ENCODE data around the gene AADACL4. TPM values are rescaled to one million over a fixed set of nuclear protein-coding genes. Genes with fewer than 3 reads are reported as not detected.

Gene AADACL4
- polyA plus RNA-seq, 1 donor from 2014 or later, result not detected

DNA sequence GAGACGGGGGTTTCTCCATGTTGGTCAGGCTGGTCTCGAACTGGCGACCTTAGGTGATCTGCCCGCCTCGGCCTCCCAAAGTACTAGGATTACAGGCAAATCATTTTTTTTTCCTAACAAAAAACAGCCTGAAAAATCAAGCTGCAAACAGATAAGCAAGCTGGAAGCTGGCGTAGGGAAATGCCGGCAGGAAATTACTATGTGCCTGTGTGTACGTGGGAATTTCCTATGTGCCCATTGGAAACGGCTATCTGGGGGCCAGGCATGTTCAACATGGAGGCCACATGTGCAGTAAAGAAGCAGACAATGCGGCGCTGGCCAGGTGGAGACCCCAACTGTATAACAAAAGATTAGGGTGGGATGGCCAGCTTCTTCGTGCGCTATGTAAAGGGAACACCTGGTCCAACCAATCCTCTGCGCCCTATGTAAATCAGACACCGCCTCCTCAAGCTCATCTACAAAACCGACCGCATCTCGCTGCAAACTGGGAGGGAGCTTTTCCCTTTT is 9.1 kb upstream of the AADACL4 start:
- Histone ChIP-seq H3K79me2 (replicated peaks; ENCODE audit: insufficient read depth, low read length) (no peaks in the 10 kb centered on the region), H3K9me2 (ENCODE audit: insufficient read depth, low read length) (no peaks in the 10 kb centered on the region), H4K20me1 (ENCODE audit: insufficient read depth) (no peaks in the 10 kb centered on the region), H3F3A (ENCODE audit: insufficient read depth, low read length, poor library complexity, severe bottlenecking) (no peaks in the 10 kb centered on the region), H3K27me3 (ENCODE audit: insufficient read depth, low read depth, low read length) (no peaks in the 10 kb centered on the region), H3K36me3 (ENCODE audit: insufficient read depth, low read length) (no peaks in the 10 kb centered on the region), H3K4me2 (ENCODE audit: low read length) (no peak overlapping the region), H3K27ac (ENCODE audit: low read length) (no peak overlapping the region), H3K9me3 (ENCODE audit: low read length) (no peaks in the 10 kb centered on the region), H3K4me3 (ENCODE audit: low read length) (no peak overlapping the region), H2AFZ (ENCODE audit: low read depth, low read length) (no peak overlapping the region), H3K9ac (ENCODE audit: low read length) (no peak overlapping the region)
- TF ChIP-seq MXI1 (conservative IDR thresholded peaks at IDR 0.05; ENCODE audit: poor library complexity, severe bottlenecking) (no peak), TAF1 (IDR thresholded peaks at IDR 0.05; ENCODE audit: low read depth) (no peak), POLR2AphosphoS5 (IDR thresholded peaks at IDR 0.05) (no peak), SMC3 (conservative IDR thresholded peaks at IDR 0.05; ENCODE audit: poor library complexity) (no peak), EP300 (conservative IDR thresholded peaks at IDR 0.05; ENCODE audit: poor library complexity, severe bottlenecking) (no peak), RAD21 (conservative IDR thresholded peaks at IDR 0.05) (no peak), EZH2 (IDR thresholded peaks at IDR 0.05; ENCODE audit: borderline replicate concordance, insufficient read depth, low read length, poor library complexity, severe bottlenecking) (no peak)
- TF ChIP-seq, protein P1, sequence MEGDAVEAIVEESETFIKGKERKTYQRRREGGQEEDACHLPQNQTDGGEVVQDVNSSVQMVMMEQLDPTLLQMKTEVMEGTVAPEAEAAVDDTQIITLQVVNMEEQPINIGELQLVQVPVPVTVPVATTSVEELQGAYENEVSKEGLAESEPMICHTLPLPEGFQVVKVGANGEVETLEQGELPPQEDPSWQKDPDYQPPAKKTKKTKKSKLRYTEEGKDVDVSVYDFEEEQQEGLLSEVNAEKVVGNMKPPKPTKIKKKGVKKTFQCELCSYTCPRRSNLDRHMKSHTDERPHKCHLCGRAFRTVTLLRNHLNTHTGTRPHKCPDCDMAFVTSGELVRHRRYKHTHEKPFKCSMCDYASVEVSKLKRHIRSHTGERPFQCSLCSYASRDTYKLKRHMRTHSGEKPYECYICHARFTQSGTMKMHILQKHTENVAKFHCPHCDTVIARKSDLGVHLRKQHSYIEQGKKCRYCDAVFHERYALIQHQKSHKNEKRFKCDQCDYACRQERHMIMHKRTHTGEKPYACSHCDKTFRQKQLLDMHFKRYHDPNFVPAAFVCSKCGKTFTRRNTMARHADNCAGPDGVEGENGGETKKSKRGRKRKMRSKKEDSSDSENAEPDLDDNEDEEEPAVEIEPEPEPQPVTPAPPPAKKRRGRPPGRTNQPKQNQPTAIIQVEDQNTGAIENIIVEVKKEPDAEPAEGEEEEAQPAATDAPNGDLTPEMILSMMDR (IDR thresholded peaks at IDR 0.05; ENCODE audit: poor library complexity, severe bottlenecking), result no peak
- TF ChIP-seq, protein P2, sequence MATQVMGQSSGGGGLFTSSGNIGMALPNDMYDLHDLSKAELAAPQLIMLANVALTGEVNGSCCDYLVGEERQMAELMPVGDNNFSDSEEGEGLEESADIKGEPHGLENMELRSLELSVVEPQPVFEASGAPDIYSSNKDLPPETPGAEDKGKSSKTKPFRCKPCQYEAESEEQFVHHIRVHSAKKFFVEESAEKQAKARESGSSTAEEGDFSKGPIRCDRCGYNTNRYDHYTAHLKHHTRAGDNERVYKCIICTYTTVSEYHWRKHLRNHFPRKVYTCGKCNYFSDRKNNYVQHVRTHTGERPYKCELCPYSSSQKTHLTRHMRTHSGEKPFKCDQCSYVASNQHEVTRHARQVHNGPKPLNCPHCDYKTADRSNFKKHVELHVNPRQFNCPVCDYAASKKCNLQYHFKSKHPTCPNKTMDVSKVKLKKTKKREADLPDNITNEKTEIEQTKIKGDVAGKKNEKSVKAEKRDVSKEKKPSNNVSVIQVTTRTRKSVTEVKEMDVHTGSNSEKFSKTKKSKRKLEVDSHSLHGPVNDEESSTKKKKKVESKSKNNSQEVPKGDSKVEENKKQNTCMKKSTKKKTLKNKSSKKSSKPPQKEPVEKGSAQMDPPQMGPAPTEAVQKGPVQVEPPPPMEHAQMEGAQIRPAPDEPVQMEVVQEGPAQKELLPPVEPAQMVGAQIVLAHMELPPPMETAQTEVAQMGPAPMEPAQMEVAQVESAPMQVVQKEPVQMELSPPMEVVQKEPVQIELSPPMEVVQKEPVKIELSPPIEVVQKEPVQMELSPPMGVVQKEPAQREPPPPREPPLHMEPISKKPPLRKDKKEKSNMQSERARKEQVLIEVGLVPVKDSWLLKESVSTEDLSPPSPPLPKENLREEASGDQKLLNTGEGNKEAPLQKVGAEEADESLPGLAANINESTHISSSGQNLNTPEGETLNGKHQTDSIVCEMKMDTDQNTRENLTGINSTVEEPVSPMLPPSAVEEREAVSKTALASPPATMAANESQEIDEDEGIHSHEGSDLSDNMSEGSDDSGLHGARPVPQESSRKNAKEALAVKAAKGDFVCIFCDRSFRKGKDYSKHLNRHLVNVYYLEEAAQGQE (IDR thresholded peaks at IDR 0.05; ENCODE audit: borderline replicate concordance), result no peak

DNA sequence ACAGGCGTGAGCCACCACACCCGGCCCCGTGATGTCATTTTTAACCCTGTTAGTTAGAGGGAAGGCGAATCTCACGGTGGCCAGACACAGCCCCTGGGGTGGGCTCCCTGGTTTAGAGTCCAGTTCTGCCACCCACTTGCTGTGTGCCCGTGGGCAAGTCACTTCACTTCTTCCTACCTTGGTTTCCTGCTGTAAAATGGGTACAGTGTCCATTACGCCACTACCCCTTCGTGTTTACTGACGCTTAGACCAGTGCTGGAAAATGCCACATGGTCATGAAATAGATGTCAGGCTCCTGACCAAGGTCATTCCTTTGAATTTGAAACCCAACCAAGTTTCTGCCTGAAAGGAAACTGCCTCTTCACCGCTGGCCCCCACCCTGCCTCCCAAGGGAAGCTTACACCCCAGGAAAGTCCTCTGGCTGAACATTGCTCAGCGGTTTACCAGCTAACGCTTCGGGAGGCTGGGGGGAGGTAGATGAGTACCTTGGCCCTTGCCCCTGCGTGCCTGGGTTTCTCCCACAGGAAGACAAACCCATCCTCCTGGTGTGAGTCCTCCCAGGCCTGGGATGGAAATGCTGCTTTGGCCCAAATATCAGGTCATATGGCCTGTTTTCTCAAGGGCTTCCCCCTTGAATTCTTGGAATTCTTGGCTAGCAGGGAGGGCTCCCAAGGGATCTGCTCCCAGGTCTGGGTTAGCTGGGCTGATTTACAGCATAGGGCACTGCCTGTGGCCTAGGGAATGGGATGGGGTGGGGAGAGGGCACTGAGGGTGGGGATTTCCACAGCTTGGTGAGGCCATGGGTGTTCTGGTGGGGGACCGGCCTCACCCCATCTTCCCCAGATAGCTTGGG is 7.6 kb upstream of the AADACL4 start:
- TF ChIP-seq EZH2 (IDR thresholded peaks at IDR 0.05; ENCODE audit: borderline replicate concordance, insufficient read depth, low read length, poor library complexity, severe bottlenecking) (no peak), MXI1 (conservative IDR thresholded peaks at IDR 0.05; ENCODE audit: poor library complexity, severe bottlenecking) (no peak), POLR2AphosphoS5 (IDR thresholded peaks at IDR 0.05) (no peak), TAF1 (IDR thresholded peaks at IDR 0.05; ENCODE audit: low read depth) (no peak)
- no peaks in the 10 kb centered on the region for H3K9me3 ChIP-seq (ENCODE audit: low read length)
- H3K9ac ChIP-seq (ENCODE audit: low read length), result no peak overlapping the region
- no peaks in the 10 kb centered on the region for H3K27me3 ChIP-seq (ENCODE audit: insufficient read depth, low read depth, low read length)
- no peaks in the 10 kb centered on the region for H3K36me3 ChIP-seq (ENCODE audit: insufficient read depth, low read length)
- H3K4me2 ChIP-seq (ENCODE audit: low read length), result no peak overlapping the region
- no peaks in the 10 kb centered on the region for H3F3A ChIP-seq (ENCODE audit: insufficient read depth, low read length, poor library complexity, severe bottlenecking)
- no peak overlapping the region for H3K27ac ChIP-seq (ENCODE audit: low read length)
- no peaks in the 10 kb centered on the region for H3K9me2 ChIP-seq (ENCODE audit: insufficient read depth, low read length)
- no peaks in the 10 kb centered on the region for H3K79me2 ChIP-seq (replicated peaks; ENCODE audit: insufficient read depth, low read length)
- H2AFZ ChIP-seq (ENCODE audit: low read depth, low read length), result no peak overlapping the region
- H4K20me1 ChIP-seq (ENCODE audit: insufficient read depth), result no peaks in the 10 kb centered on the region
- H3K4me3 ChIP-seq (ENCODE audit: low read length), result no peak overlapping the region
